Subcutaneous adipose tissue (tissue), 4 donors: Measurements from ENCODE around the gene CDH7. TPM values are rescaled to one million over a fixed set of nuclear protein-coding genes. Genes with fewer than 3 reads are reported as not detected.

Experiments used
- total RNA-seq, 4 donors: library from RNA; depleted of rRNA; stranded (reverse); fragments of >200 nt; gene quantifications; one replicate each; pipeline ENCODE4 v1.1.0, GENCODE V29; 2016
- TF ChIP-seq, protein P1 (sequence below): fragments of 450-650 bp; IDR thresholded peaks from one replicate; pipeline ENCODE4 v1.5.1; 2016; ENCODE audit warnings: low read depth, mild to moderate bottlenecking, control low read depth, antibody characterized with exemption, moderate library complexity

Gene CDH7
- total RNA-seq, 4 donors from 2014 or later: not detected

DNA sequence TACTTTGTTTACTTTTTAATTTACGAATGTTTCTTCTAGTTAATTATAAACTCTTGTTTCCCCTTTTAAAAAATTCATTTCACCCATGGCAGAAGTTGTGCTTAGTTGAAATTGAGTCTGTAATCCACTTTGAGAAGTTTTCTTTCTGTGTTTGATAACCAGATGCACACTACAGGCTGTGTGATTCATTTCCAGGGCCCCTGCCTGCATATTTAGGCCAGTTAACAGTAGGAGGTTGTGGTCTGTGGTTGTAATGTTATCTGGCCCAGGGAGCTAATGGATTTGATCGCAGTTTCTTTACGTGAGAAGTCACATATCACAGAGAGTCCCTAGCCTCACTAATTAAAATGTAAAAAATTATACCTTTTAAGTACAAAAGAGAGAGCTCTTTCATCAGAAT lies 3.3 kb downstream of the CDH7 start:
- TF ChIP-seq, protein P1, sequence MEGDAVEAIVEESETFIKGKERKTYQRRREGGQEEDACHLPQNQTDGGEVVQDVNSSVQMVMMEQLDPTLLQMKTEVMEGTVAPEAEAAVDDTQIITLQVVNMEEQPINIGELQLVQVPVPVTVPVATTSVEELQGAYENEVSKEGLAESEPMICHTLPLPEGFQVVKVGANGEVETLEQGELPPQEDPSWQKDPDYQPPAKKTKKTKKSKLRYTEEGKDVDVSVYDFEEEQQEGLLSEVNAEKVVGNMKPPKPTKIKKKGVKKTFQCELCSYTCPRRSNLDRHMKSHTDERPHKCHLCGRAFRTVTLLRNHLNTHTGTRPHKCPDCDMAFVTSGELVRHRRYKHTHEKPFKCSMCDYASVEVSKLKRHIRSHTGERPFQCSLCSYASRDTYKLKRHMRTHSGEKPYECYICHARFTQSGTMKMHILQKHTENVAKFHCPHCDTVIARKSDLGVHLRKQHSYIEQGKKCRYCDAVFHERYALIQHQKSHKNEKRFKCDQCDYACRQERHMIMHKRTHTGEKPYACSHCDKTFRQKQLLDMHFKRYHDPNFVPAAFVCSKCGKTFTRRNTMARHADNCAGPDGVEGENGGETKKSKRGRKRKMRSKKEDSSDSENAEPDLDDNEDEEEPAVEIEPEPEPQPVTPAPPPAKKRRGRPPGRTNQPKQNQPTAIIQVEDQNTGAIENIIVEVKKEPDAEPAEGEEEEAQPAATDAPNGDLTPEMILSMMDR: no peak

DNA sequence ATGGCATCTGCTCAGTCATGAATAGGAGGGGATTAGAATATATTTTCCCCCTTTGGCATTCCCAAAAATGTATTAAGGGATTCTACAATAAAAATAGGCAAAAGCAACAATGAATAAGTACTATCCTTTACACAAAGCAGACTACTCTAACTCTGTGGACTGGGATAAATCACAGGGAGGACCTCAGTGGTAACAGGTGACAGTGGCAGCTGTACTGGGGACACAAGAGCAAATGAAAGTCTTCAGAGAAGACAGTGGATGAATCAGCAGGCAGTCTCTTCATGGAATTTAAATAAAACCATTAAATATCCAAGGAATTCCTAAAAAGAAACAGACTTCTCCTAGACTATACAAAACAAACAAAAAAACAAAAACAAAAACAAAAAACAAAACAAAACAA lies 4.8 kb downstream of the CDH7 start:
- TF ChIP-seq, protein P1: no peak

DNA sequence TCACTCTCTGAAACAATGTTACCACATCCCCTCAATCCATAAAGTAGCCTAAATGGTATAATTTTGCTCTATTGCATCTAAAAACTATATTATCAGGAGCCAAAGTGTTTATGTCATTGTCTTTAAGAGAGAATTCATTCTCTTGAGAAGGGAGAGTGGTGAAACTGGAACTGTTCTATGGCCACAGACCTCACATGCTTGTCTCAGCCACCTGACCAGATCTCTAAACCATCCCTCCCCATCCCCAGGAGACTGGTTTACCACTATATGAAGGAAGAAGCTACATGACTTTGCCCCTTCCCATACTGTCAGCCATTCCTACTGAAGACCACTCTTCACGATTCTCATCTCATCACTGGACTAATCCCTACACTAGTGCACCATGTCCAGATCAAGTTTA lies 9.6 kb downstream of the CDH7 start:
- TF ChIP-seq, protein P1: no peak

DNA sequence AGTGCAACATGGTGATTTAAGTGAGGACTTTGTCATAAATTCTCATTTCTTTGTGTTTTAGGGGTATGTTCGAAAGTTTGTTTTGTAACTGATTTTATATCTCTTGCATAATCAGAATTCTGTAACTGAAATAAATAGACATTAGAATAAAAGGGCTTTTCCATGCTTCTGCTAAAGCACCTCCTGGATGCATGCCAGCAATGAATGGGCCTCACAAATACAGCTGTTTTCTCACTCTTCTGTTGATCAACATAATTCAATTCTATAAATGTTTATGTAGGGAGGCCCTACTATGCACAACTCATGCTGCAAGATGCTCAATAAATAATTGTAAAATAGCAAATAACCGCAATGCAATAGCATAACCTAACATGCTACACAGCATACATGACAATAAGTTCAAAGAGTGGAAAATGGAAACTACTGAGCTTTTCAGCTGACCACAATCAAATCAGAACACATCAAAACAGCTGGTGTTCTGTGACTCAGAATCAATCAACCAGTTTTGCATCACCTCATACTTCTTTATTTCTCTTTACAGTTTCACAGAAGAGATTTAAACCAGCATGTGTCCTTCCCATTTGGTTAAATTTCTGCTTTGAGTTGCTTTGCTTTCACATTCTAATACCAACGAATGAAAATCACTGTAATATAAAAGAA lies 11.0 kb downstream of the CDH7 start:
- TF ChIP-seq, protein P1: no peak

DNA sequence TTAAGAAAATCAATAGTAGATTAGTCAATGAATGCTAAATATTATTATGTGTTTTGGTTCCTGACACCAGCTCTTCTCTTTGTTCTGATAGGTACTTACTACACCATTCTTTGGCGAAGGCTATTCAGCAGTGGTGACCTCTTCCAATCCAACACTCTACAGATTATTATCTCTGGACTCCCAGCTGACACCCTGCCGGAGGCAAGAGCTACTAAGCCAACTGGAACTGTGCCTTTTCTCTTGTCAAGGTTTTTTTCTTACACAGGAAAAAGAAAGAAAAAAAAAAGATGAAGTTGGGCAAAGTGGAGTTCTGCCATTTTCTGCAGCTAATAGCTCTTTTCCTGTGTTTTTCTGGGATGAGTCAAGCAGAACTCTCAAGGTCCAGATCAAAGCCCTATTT lies 11.7 kb downstream of the CDH7 start:
- TF ChIP-seq, protein P1: no peak

DNA sequence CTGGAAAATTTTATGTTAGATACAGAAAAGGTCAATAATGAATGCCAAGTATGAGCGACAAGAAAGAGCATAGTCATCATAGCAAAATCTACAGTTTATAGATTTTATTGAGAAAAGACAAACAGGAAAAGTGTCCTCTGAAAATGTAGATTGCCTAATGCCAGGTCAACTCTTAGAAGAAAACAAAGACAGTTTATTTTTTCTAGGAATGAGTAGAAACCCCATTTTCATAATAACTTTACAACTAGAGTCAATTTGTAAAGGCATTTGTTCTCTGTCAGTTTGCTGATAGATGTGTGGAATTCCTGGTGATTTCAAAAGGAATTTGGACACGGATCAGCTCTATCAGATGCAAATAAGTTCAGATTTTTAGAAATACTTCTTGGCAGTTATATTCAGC lies 16.6 kb downstream of the CDH7 start:
- TF ChIP-seq, protein P1: no peak

DNA sequence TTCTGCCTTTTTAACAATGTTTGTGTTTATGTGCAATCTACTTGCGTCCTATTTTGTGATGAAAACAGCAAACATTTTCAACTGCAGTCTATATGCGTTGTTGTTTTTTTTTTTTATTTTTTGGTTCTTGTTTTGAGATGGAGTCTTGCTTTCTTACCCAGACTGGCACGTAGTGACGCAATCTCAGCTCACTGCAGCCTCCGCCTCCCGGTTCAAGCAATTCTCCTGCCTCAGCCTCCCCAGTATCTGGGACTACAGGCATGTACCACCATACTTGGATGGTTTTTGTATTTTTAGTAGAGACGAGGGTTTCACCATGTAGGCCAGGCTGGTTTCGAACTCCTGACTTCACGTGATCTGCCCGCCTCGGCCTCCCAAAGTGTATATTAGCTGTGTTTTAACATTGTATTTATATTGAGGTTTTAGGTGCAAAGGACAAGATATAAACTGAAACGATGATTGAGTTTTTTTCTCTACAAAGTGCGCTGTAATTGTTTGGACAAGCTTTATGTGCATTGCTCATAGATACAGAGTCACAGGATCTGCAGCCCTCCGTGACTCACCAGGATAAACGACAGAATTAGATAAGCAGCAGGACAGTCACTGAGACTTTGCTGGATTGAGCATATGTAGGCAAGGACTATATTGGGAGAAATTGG lies 17.4 kb downstream of the CDH7 start:
- TF ChIP-seq, protein P1: no peak
